GM21825 (cell line): ENCODE measurements around the gene RBMX2.

ENCODE experiments used
- ATAC-seq: cut with Tn5 transposase; IDR thresholded peaks from one replicate; pipeline ENCODE4 v1.9.1; 2021; ENCODE audit warnings: mild to moderate bottlenecking, moderate library complexity; ENCODE audit not compliant: unreplicated experiment

RBMX2 gene

DNA sequence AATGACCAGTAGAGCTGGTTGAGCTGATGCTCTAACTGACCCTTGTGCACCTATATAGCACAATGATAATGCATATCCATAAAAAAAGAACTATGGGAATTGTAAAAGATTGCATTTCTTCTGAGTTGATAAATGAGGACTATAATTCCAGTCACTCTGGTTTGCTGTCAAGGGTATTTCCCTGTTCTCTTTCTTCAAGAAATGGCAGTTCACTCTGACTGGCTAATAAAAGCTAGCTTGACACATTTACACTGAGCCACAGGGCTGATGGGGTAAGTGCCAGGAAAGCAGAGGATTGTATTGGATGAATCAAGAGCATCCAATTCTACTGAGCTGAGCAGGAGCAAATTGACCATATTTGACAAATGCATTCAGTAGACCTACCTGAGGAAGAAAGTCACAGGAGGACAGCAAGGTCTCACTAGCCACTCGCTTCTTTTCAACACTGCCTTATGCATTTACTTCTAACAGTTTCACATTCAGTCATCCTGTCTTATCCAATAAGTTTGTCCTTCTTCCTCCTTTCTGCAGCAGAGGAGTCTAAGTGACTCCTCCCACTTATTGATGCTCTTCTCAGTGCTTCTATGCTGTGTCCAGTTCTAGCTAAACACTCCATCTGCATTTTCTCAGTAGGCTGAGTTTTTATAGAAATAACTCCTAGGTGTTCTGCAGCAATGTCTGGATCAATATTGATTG lies 43.0 kb downstream of the RBMX2 start:
- no peak for ATAC-seq

- no peak for ATAC-seq
These were observed 45.2 kb downstream of the RBMX2 start for GRCh38 chrX:130446974-130447373.
